ENCODE results near the gene MAL. TPM values are rescaled to one million over a fixed set of nuclear protein-coding genes. Genes with fewer than 3 reads are reported as not detected.

Gene MAL
- total and polyA plus RNA-seq, 2 of the 13 experiments (the other 11 are each of a cell fraction or from before 2014, with no cell fraction given), result not detected

- Histone ChIP-seq H3K36me3 (replicated peaks in 1 of 2; ENCODE audit: control insufficient read depth in 1 of 2, insufficient read depth in 2 of 2, low read length in 2 of 2) (no peaks in the 10 kb centered on the region), H3K27ac (ENCODE audit: extremely low read length, insufficient read depth, low read length) (no peak overlapping the region), H3K4me3 (replicated peaks in 1 of 3; ENCODE audit: insufficient read depth in 1 of 3, low read depth in 2 of 3, low read length in 3 of 3) (no peak overlapping the region), H3K4me1 (ENCODE audit: insufficient read depth, low read length) (no peaks in the 10 kb centered on the region), H3K9ac (ENCODE audit: insufficient read depth, low read depth, low read length) (no peak overlapping the region), H3K4me2 (ENCODE audit: low read depth, low read length) (no peak overlapping the region), H3K9me3 (ENCODE audit: low read length) (no peaks in the 10 kb centered on the region), H4K20me1 (ENCODE audit: insufficient read depth, low read length) (no peaks in the 10 kb centered on the region), H2AFZ (ENCODE audit: low read length) (no peak overlapping the region), H3K79me2 (ENCODE audit: insufficient read depth, low read length) (no peaks in the 10 kb centered on the region), H3K27me3 (ENCODE audit: control insufficient read depth in 1 of 2, insufficient read depth in 2 of 2, low read length in 2 of 2) (peaks cover 17 to 78% of the 10 kb centered on the region in 2 experiments)
- FAIRE-seq (no peak), ATAC-seq (peak; percentile 42), DNase-seq (ENCODE audit: low spot score) (no peak)
- no TSS peak for BruUV-seq (replicated peaks)
- ChIA-PET CTCF (ENCODE audit: low intra/inter-chr PET ratio, low total read pairs) (no interaction called here), POLR2A (no interaction called here)
- in situ Hi-C loops (cut with HindIII; ENCODE audit: extremely low pct_ligation_motif_present, low pct_unique_long_range_greater_than_20kb), result no loop called here
- 23% methylated on average over 31 of the region's 31 CpGs for WGBS (ENCODE audit: low lambda C conversion rate)
- intact Hi-C loops (cut with micrococcal nuclease; ENCODE audit: unreplicated experiment), result no loop called here
- TF ChIP-seq LCORL (IDR thresholded peaks at IDR 0.05), result no peak
- no peak for TF ChIP-seq LCORL (CRISPR knock-in tag; IDR thresholded peaks at IDR 0.05)
- TF ChIP-seq EZH2 (conservative IDR thresholded peaks at IDR 0.05; ENCODE audit: low read depth, low read length), result 0 out of 2 replicates have a peak, but pooled peaks have one; percentile 23
Measured at GRCh38 chr2:94993176-94994062, 32.1 kb upstream of the MAL start.

DNA sequence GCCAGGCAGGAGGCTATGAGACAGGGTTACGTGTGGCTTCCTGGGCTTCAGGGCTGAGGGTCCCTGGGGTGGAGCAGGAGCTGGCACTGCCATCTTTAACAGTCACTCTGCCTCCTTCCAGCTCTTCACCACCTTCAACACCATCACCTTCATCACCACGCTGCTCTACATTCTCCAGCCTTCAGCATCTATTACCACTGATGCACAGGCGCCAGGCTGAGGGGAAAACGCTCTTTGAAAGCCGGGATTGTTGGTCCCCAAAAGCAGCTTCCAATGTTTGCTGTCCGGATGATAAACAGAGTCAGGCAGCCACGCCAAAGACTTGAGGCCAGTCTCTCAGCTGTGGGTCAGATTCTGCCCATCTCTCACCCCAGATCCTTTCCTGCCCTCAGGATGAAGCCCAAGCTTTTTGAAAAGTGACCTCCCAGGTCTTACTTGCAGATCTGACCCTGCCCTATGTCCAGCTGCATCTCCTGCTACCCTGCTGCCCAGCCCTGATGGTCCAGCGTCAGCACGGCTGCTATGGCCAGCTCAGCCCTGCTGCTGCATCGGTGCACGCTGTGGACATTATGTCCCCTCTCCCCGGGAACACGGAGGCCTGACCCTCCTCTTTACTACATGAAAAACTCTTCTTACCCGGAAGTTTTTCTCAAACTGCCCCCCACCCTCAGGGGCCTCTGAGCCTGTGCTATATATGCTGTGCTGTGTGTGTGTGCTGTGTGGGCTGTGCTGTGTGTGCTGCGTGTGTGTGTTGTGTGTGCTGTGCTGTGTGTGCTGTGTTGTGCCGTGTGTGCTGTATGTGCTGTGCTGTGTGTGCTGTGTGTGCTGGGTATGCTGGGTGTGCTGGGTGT, 31.2 kb upstream of the MAL start:
- Histone ChIP-seq H2AFZ (ENCODE audit: low read length) (no peak overlapping the region), H3K27ac (ENCODE audit: extremely low read length, insufficient read depth, low read length) (no peak overlapping the region), H3K27me3 (ENCODE audit: control insufficient read depth in 1 of 2, insufficient read depth in 2 of 2, low read length in 2 of 2) (peaks cover 17 to 82% of the 10 kb centered on the region in 2 experiments), H3K4me3 (replicated peaks in 1 of 3; ENCODE audit: insufficient read depth in 1 of 3, low read depth in 2 of 3, low read length in 3 of 3) (no peak overlapping the region), H3K79me2 (ENCODE audit: insufficient read depth, low read length) (no peaks in the 10 kb centered on the region), H3K9ac (ENCODE audit: insufficient read depth, low read depth, low read length) (no peak overlapping the region), H3K9me3 (ENCODE audit: low read length) (no peaks in the 10 kb centered on the region), H3K4me1 (ENCODE audit: insufficient read depth, low read length) (no peaks in the 10 kb centered on the region), H3K36me3 (replicated peaks in 1 of 2; ENCODE audit: control insufficient read depth in 1 of 2, insufficient read depth in 2 of 2, low read length in 2 of 2) (no peaks in the 10 kb centered on the region), H3K4me2 (ENCODE audit: low read depth, low read length) (no peak overlapping the region), H4K20me1 (ENCODE audit: insufficient read depth, low read length) (no peaks in the 10 kb centered on the region)
- ChIA-PET CTCF (ENCODE audit: low intra/inter-chr PET ratio, low total read pairs) (no interaction called here), POLR2A (no interaction called here)
- BruUV-seq (replicated peaks), result no TSS peak
- in situ Hi-C loops (cut with HindIII; ENCODE audit: extremely low pct_ligation_motif_present, low pct_unique_long_range_greater_than_20kb) (no loop called here), intact Hi-C loops (cut with micrococcal nuclease; ENCODE audit: unreplicated experiment) (no loop called here)
- FAIRE-seq (no peak), ATAC-seq (peak; percentile 19), DNase-seq (ENCODE audit: low spot score) (no peak)
- 12% methylated on average over 15 of the region's 16 CpGs for WGBS (ENCODE audit: low lambda C conversion rate)
- no peak for TF ChIP-seq ATF1 (CRISPR knock-in tag; IDR thresholded peaks at IDR 0.05)
- TF ChIP-seq ZNF883 (CRISPR knock-in tag; IDR thresholded peaks at IDR 0.05; ENCODE audit: not compliant biosample characterization), result no peak

Data from HepG2 (cell line).